K562 (cell line): ENCODE data around the gene UBA1. TPM values are rescaled to one million over a fixed set of nuclear protein-coding genes. Genes with fewer than 3 reads are reported as not detected.

ENCODE experiments used
- ATAC-seq: fragments of 200-7000 bp; cut with Tn5 transposase; 3 replicates; pipeline ENCODE4 v1.9.1; 2020; ENCODE audit warnings: moderate library complexity
- BruUV-seq: library from RNA; stranded (reverse); fragments of 400-500 nt; replicated peaks from 2 replicates; lab custom pipeline; 2021; lab: Mats Ljungman, UMichigan
- CTCF ChIA-PET: fragments of 300-600 bp; formaldehyde crosslinking; extraction: SDS; loops from one replicate; lab custom pipeline; 2021; ENCODE audit warnings: low intra/inter-chr PET ratio; lab: Yijun Ruan, JAX
- POLR2A ChIA-PET: fragments of 300-600, 350-650 bp; sonication (Branson Sonifier 250); formaldehyde crosslinking; extraction: SDS; loops from one replicate; lab custom pipeline; 2021; ENCODE audit warnings: antibody characterized with exemption, inconsistent platforms; lab: Yijun Ruan, JAX
- DNase-seq, 4 experiments: peaks; one replicate each; pipeline versions ENCODE4 v3.0.0 to v3.0.0-alpha.2; 2011 to 2018; ENCODE audit warnings: low spot score in 3 of 4, mixed read lengths in 3 of 4; ENCODE audit errors: extremely low read depth in 1 of 4
- FAIRE-seq: peaks from 2 replicates; lab custom pipeline; 2011; peaks lifted over from hg19 to GRCh38; lab: Jason Lieb, UNC
- H2AFZ ChIP-seq: 2 replicates; pipeline ENCODE4 v1.6.0; 2011; ENCODE audit warnings: low read depth, low read length, control low read depth, inconsistent platforms
- H3K27ac ChIP-seq: fragments of 200-600 bp; 3 replicates; pipeline ENCODE4 v1.8.0; 2011; ENCODE audit warnings: low read depth, mild to moderate bottlenecking, control low read depth, inconsistent platforms, low read length, moderate library complexity, mixed read lengths; ENCODE audit errors: extremely low read depth
- H3K27me3 ChIP-seq, 2 experiments: fragments of 300-600 bp in 1 of 2; 2 replicates in 1 of 2; 3 replicates in 1 of 2; pipeline versions ENCODE4 v1.6.0 to v1.8.0; 2011; ENCODE audit warnings: inconsistent platforms in 2 of 2, low read length in 2 of 2, mild to moderate bottlenecking in 1 of 2, mixed read lengths in 1 of 2, moderate library complexity in 1 of 2; ENCODE audit not compliant: control insufficient read depth in 2 of 2, insufficient read depth in 2 of 2
- H3K36me3 ChIP-seq: fragments of 300-600 bp; 3 replicates; pipeline ENCODE4 v1.8.0; 2011; ENCODE audit warnings: mild to moderate bottlenecking, low read length, inconsistent platforms; ENCODE audit not compliant: control insufficient read depth, insufficient read depth
- H3K4me1 ChIP-seq, 2 experiments: fragments of 200-600 bp in 1 of 2; replicated peaks in 1 of 2; 2 replicates in 1 of 2; 3 replicates in 1 of 2; pipeline versions ENCODE4 v1.5.1 to v1.8.0; 2011; ENCODE audit warnings: inconsistent platforms in 2 of 2, low read length in 2 of 2, mild to moderate bottlenecking in 1 of 2, mixed read lengths in 1 of 2, moderate library complexity in 1 of 2; ENCODE audit not compliant: control insufficient read depth in 2 of 2, insufficient read depth in 2 of 2
- H3K4me2 ChIP-seq: 2 replicates; pipeline ENCODE4 v1.6.1; 2011; ENCODE audit warnings: low read length, control low read depth, inconsistent platforms, mixed read lengths; ENCODE audit not compliant: insufficient read depth
- H3K4me3 ChIP-seq: fragments of 200-600 bp; sonication (generic), shearing (Covaris generic); 2 replicates; pipeline ENCODE4 v1.5.1; 2016; ENCODE audit warnings: control low read depth, inconsistent platforms
- H3K79me2 ChIP-seq: fragments of 200-600 bp; 3 replicates; pipeline ENCODE4 v1.8.0; 2011; ENCODE audit warnings: low read length, inconsistent platforms; ENCODE audit not compliant: control insufficient read depth, insufficient read depth
- H3K9ac ChIP-seq, 2 experiments: 2 replicates each; pipeline versions ENCODE4 v1.6.0 to v1.6.1; 2011; ENCODE audit warnings: low read depth in 2 of 2, low read length in 2 of 2, control low read depth in 1 of 2, inconsistent platforms in 1 of 2, mild to moderate bottlenecking in 1 of 2, mixed read lengths in 1 of 2; ENCODE audit not compliant: insufficient read depth in 1 of 2
- H3K9me1 ChIP-seq: one replicate; pipeline ENCODE4 v1.6.0; 2011; ENCODE audit warnings: inconsistent platforms, mild to moderate bottlenecking, low read length, moderate library complexity; ENCODE audit not compliant: control insufficient read depth, insufficient read depth
- H3K9me3 ChIP-seq: replicated peaks from 2 replicates; pipeline ENCODE4 v1.5.1; 2011; ENCODE audit warnings: low read depth, low read length, inconsistent platforms; ENCODE audit not compliant: control insufficient read depth, insufficient read depth
- H4K20me1 ChIP-seq: replicated peaks from 2 replicates; pipeline ENCODE4 v1.6.1; 2011; ENCODE audit warnings: low read length, inconsistent platforms, mixed read lengths; ENCODE audit not compliant: control insufficient read depth, insufficient read depth
- EHMT2 ChIP-seq: fragments of 450-650 bp; IDR thresholded peaks from 2 replicates; pipeline ENCODE4 v1.6.1; 2018; ENCODE audit warnings: antibody characterized with exemption
- ETV6 ChIP-seq, 3 experiments: fragments of 150-350 bp in 1 of 3; sonication (generic) in 1 of 3; formaldehyde crosslinking in 1 of 3; IDR thresholded peaks; 2 replicates each; pipeline versions ENCODE4 v1.6.1 to v1.8.0; 2014 to 2022; ENCODE audit warnings: borderline replicate concordance in 2 of 3, low read depth in 2 of 3, antibody characterized with exemption in 1 of 3, low read length in 1 of 3, mild to moderate bottlenecking in 1 of 3, missing genetic modification reagents in 1 of 3
- NUFIP1 ChIP-seq: fragments of 450-650 bp; IDR thresholded peaks from 2 replicates; pipeline ENCODE4 v1.6.1; 2018; ENCODE audit not compliant: partially characterized antibody
- PHTF2 ChIP-seq: fragments of 250-450 bp; sonication (Bioruptor Pico); IDR thresholded peaks from 2 replicates; pipeline ENCODE4 v1.5.0; 2021; ENCODE audit warnings: mild to moderate bottlenecking
- ZNF253 ChIP-seq: fragments of 250-450 bp; sonication (Bioruptor Pico); conservative IDR thresholded peaks from 2 replicates; pipeline ENCODE4 v1.6.1; 2021; ENCODE audit warnings: mild to moderate bottlenecking
- WGBS: fragments of 100-300 bp; shearing (Covaris generic); methylation state at CpG from one replicate; pipeline ENCODE4 v1.1.6; 2016; ENCODE audit warnings: low coverage, mixed read lengths; ENCODE audit not compliant: insufficient coverage; ENCODE audit errors: missing lambda C conversion rate; 5-methylcytosine and 5-hydroxymethylcytosine counted together
- in situ Hi-C: fragments of 300-500 bp; cut with MboI; formaldehyde crosslinking; loops from 4 replicates; pipeline ENCODE4 v1.15.0; 2018; ENCODE audit warnings: inconsistent platforms, mixed read lengths
- intact Hi-C: fragments of 100-400 bp; cut with micrococcal nuclease; formaldehyde crosslinking; loops from 2 replicates; pipeline ENCODE4 v1.14.2; 2022
- polyA plus RNA-seq, 8 experiments: library from polyadenylated mRNA; depleted of rRNA in 4 of 8; stranded (reverse) in 5 of 8; unstranded in 3 of 8; fragments of >200 nt; fragmentation: Nextera tagmentation in 2 of 8; fragmentation: Illumina TruSeq in 1 of 8; extraction: Ambion mirVana in 2 of 8; extraction: Trizol in 1 of 8; gene quantifications; 2 replicates each; pipeline versions ENCODE4 v1.2.1 to v1.2.3, GENCODE V29; 2011 to 2014; ENCODE audit warnings: inconsistent platforms in 1 of 8, missing spikeins in 1 of 8
- total RNA-seq, 7 experiments: library from RNA; depleted of rRNA in 6 of 7; stranded (reverse); fragments of >200 nt in 6 of 7; fragmentation: Illumina TruSeq in 2 of 7; extraction: Trizol in 2 of 7; gene quantifications; 2 replicates each; pipeline versions ENCODE4 v1.2.1 to v1.2.3, GENCODE V29; 2011 to 2021; ENCODE audit warnings: low replicate concordance in 1 of 7

Gene UBA1
- total and polyA plus RNA-seq, 9 of the 15 experiments (the other 6 are each of a cell fraction or from before 2014, with no cell fraction given), result 32.0 to 174 (median 93.6) TPM

- TF ChIP-seq NUFIP1 (no peak), ZNF253 (CRISPR knock-in tag) (no peak), EHMT2 (no peak), ETV6 (IDR thresholded peaks at IDR 0.05; ENCODE audit: borderline replicate concordance in 1 of 2, low read depth in 2 of 2, low read length in 1 of 2) (no peak), ETV6 (CRISPR knock-in tag; IDR thresholded peaks at IDR 0.05; ENCODE audit: borderline replicate concordance) (no peak), PHTF2 (no peak)
- Histone ChIP-seq H3K27ac (no peak overlapping the region), H3K4me3 (no peak overlapping the region), H3K4me1 (peaks cover 0 to 16% of the 10 kb centered on the region in 2 experiments; a peak in 3 of 5 replicates), H3K9ac (no peak overlapping the region), H4K20me1 (no peaks in the 10 kb centered on the region), H3K79me2 (peaks cover 4% of the 10 kb centered on the region; the same call in 2 of the 3 replicates), H3K4me2 (no peak overlapping the region), H3K9me3 (no peaks in the 10 kb centered on the region), H3K9me1 (no peaks in the 10 kb centered on the region), H3K36me3 (peaks cover 38% of the 10 kb centered on the region; the same call in 2 of the 3 replicates), H2AFZ (no peak overlapping the region), H3K27me3 (no peaks in the 10 kb centered on the region)
- CTCF ChIA-PET, result no interaction called here
- DNase-seq (no peak), ATAC-seq (no peak), FAIRE-seq (no peak)
- no TSS peak for BruUV-seq
- WGBS, result 89% methylated on average over 4 of the region's 4 CpGs
- POLR2A ChIA-PET, result no interaction called here
- intact Hi-C loops, result no loop called here
- in situ Hi-C loops, result no loop called here
Measured at GRCh38 chrX:47187106-47187677, 6.4 kb upstream of the UBA1 start.
